Esophagus muscularis mucosa (tissue), 4 donors: ENCODE data around the gene RASIP1.

ENCODE experiments used
- CTCF ChIP-seq, 3 experiments: fragments of 200-600 bp in 2 of 3; fragments of 450-650 bp in 1 of 3; sonication (generic) in 2 of 3; IDR thresholded peaks; one replicate each; pipeline ENCODE4 v1.5.1; 2017 to 2019; ENCODE audit warnings: antibody characterized with exemption in 3 of 3, mild to moderate bottlenecking in 2 of 3, moderate library complexity in 1 of 3
- EP300 ChIP-seq: sonication (generic); formaldehyde crosslinking; IDR thresholded peaks from one replicate; pipeline ENCODE4 v1.6.1; 2017; ENCODE audit warnings: antibody characterized with exemption
- POLR2A ChIP-seq: fragments of 450-650 bp; IDR thresholded peaks from one replicate; pipeline ENCODE4 v1.6.1; 2017; ENCODE audit warnings: antibody characterized with exemption, moderate library complexity, mild to moderate bottlenecking, low read depth

- TF ChIP-seq POLR2A (no peak), EP300 (no peak), CTCF (IDR thresholded peaks at IDR 0.05) (no peak)
These were observed 29.9 kb upstream of the RASIP1 start for GRCh38 chr19:48770266-48770665.
